ENCODE measurements around the gene C9orf153. TPM values are rescaled to one million over a fixed set of nuclear protein-coding genes. Genes with fewer than 3 reads are reported as not detected.

The C9orf153 gene
- total RNA-seq, 1 donor from 2014 or later: 0.69 TPM

GRCh38 chr9:86285261-86285660, 25.8 kb upstream of the C9orf153 start:
- Mint-ChIP-seq H3K4me3 (ENCODE audit: low read depth) (no peak overlapping the region), H3K36me3 (ENCODE audit: insufficient read depth) (peaks cover 1% of the 10 kb centered on the region), H3K27ac (no peak overlapping the region), H3K4me1 (ENCODE audit: low read depth) (peaks cover 16% of the 10 kb centered on the region), H3K9me3 (ENCODE audit: low read depth) (no peaks in the 10 kb centered on the region), H3K27me3 (peaks cover 5% of the 10 kb centered on the region)
- DNase-seq (ENCODE audit: low spot score, unreplicated experiment): no peak
- no peak for TF ChIP-seq CTCF (IDR thresholded peaks at IDR 0.05; ENCODE audit: unreplicated experiment)

- Mint-ChIP-seq H3K4me1 (ENCODE audit: low read depth) (peaks cover 31% of the 10 kb centered on the region), H3K4me3 (ENCODE audit: low read depth) (peak overlapping the region; percentile 91), H3K27ac (peak overlapping the region; percentile 98), H3K27me3 (peaks cover 5% of the 10 kb centered on the region), H3K9me3 (ENCODE audit: low read depth) (no peaks in the 10 kb centered on the region), H3K36me3 (ENCODE audit: insufficient read depth) (peaks cover 3% of the 10 kb centered on the region)
- no peak for DNase-seq (ENCODE audit: low spot score, unreplicated experiment)
- no peak for TF ChIP-seq CTCF (IDR thresholded peaks at IDR 0.05; ENCODE audit: unreplicated experiment)
These were observed 23.6 kb upstream of the C9orf153 start for GRCh38 chr9:86282979-86283535.

- no peak for TF ChIP-seq CTCF (IDR thresholded peaks at IDR 0.05; ENCODE audit: unreplicated experiment)
- peaks cover 3% of the 10 kb centered on the region for H3K36me3 Mint-ChIP-seq (ENCODE audit: insufficient read depth)
- peaks cover 5% of the 10 kb centered on the region for H3K27me3 Mint-ChIP-seq
- DNase-seq (ENCODE audit: low spot score, unreplicated experiment): peak; percentile 99
- no peaks in the 10 kb centered on the region for H3K9me3 Mint-ChIP-seq (ENCODE audit: low read depth)
- H3K4me3 Mint-ChIP-seq (ENCODE audit: low read depth): peak within 1 kb of the TSS; percentile 91
- peaks cover 32% of the 10 kb centered on the region for H3K4me1 Mint-ChIP-seq (ENCODE audit: low read depth)
- H3K27ac Mint-ChIP-seq: peak within 1 kb of the TSS; percentile 98
These were observed 22.9 kb upstream of the C9orf153 start, which contains the start of gene ISCA1 for GRCh38 chr9:86282077-86282978. ISCA1 (minus strand) TSS chr9:86282538; CDS start chr9:86282458, 80 bp downstream.

GRCh38 chr9:86281593-86282076, 22.2 kb upstream of the C9orf153 start:
- TF ChIP-seq CTCF (IDR thresholded peaks at IDR 0.05; ENCODE audit: unreplicated experiment): no peak
- Mint-ChIP-seq H3K9me3 (ENCODE audit: low read depth) (no peaks in the 10 kb centered on the region), H3K27ac (peak overlapping the region; percentile 98), H3K27me3 (peaks cover 5% of the 10 kb centered on the region), H3K36me3 (ENCODE audit: insufficient read depth) (peaks cover 3% of the 10 kb centered on the region), H3K4me1 (ENCODE audit: low read depth) (peaks cover 34% of the 10 kb centered on the region), H3K4me3 (ENCODE audit: low read depth) (peak overlapping the region; percentile 91)
- peak; percentile 53 for DNase-seq (ENCODE audit: low spot score, unreplicated experiment)

GRCh38 chr9:86280580-86280979, 21.1 kb upstream of the C9orf153 start:
- Mint-ChIP-seq H3K36me3 (ENCODE audit: insufficient read depth) (peaks cover 3% of the 10 kb centered on the region), H3K27ac (peak overlapping the region; percentile 98), H3K4me3 (ENCODE audit: low read depth) (peak overlapping the region; percentile 91), H3K9me3 (ENCODE audit: low read depth) (no peaks in the 10 kb centered on the region), H3K27me3 (peaks cover 5% of the 10 kb centered on the region), H3K4me1 (ENCODE audit: low read depth) (peaks cover 34% of the 10 kb centered on the region)
- TF ChIP-seq CTCF (IDR thresholded peaks at IDR 0.05; ENCODE audit: unreplicated experiment): no peak
- DNase-seq (ENCODE audit: low spot score, unreplicated experiment): no peak
